SK-N-SH (cell line): ENCODE results near the gene NAA20. TPM values are rescaled to one million over a fixed set of nuclear protein-coding genes. Genes with fewer than 3 reads are reported as not detected.

Experiments used
- CTCF ChIA-PET: fragments of 300-600, 350-600 bp; formaldehyde crosslinking; extraction: SDS; loops from one replicate; lab custom pipeline; 2021; lab: Yijun Ruan, JAX
- POLR2A ChIA-PET: fragments of 350-600 bp; sonication (Branson Sonifier 250); formaldehyde crosslinking; extraction: SDS; loops from one replicate; lab custom pipeline; 2020; ENCODE audit warnings: antibody characterized with exemption, inconsistent platforms; lab: Yijun Ruan, JAX
- DNase-seq: peaks from one replicate; pipeline ENCODE4 v3.0.0; 2012
- H2AFZ ChIP-seq: fragments of 200-600 bp; sonication (generic); 2 replicates; pipeline ENCODE4 v1.8.1; 2016; ENCODE audit warnings: antibody characterized with exemption, mild to moderate bottlenecking, low read depth
- H3F3A ChIP-seq: fragments of 200-600 bp; sonication (generic); replicated peaks from 2 replicates; pipeline ENCODE3; 2016; ENCODE audit warnings: antibody characterized with exemption, mild to moderate bottlenecking; ENCODE audit not compliant: insufficient read depth
- H3K27ac ChIP-seq, 2 experiments: fragments of 200-500 bp in 1 of 2; fragments of 200-600 bp in 1 of 2; sonication (Bioruptor generic) in 1 of 2; sonication (generic), shearing (Covaris generic) in 1 of 2; 2 replicates each; pipeline versions ENCODE4 v1.5.1 to v1.6.1; 2014 to 2016; ENCODE audit warnings: low read depth in 2 of 2, inconsistent platforms in 1 of 2, low read length in 1 of 2, mild to moderate bottlenecking in 1 of 2, mixed read lengths in 1 of 2
- H3K27me3 ChIP-seq: fragments of 200-600 bp; sonication (generic), shearing (Covaris generic); 2 replicates; pipeline ENCODE4 v1.6.1; 2016; ENCODE audit warnings: mixed run types; ENCODE audit not compliant: insufficient read depth
- H3K36me3 ChIP-seq, 2 experiments: fragments of 200-500 bp in 1 of 2; fragments of 200-600 bp in 1 of 2; sonication (Bioruptor generic) in 1 of 2; sonication (generic) in 1 of 2; replicated peaks in 1 of 2; 2 replicates each; pipeline versions ENCODE3 to v1.5.1; 2014 to 2016; ENCODE audit warnings: low read length in 1 of 2, mild to moderate bottlenecking in 1 of 2; ENCODE audit not compliant: insufficient read depth in 2 of 2, control insufficient read depth in 1 of 2
- H3K4me1 ChIP-seq, 2 experiments: fragments of 200-500 bp in 1 of 2; fragments of 200-600 bp in 1 of 2; sonication (Bioruptor generic) in 1 of 2; sonication (generic), shearing (Covaris generic) in 1 of 2; 2 replicates each; pipeline versions ENCODE4 v1.5.1 to v1.6.1; 2014 to 2016; ENCODE audit warnings: low read depth in 1 of 2, low read length in 1 of 2, mixed run types in 1 of 2; ENCODE audit not compliant: insufficient read depth in 2 of 2, control insufficient read depth in 1 of 2
- H3K4me2 ChIP-seq: fragments of 200-600 bp; sonication (generic), shearing (Covaris generic); 2 replicates; pipeline ENCODE4 v1.6.1; 2017; ENCODE audit warnings: mixed run types
- H3K4me3 ChIP-seq, 2 experiments: fragments of 200-500 bp in 1 of 2; fragments of 200-600 bp in 1 of 2; sonication (Bioruptor generic) in 1 of 2; sonication (generic), shearing (Covaris generic) in 1 of 2; 2 replicates each; pipeline versions ENCODE4 v1.5.1 to v1.8.1; 2014 to 2016; ENCODE audit warnings: low read depth in 2 of 2, inconsistent platforms in 1 of 2, low read length in 1 of 2, mild to moderate bottlenecking in 1 of 2, mixed read lengths in 1 of 2, moderate library complexity in 1 of 2
- H3K79me2 ChIP-seq: fragments of 200-600 bp; sonication (generic); 2 replicates; pipeline ENCODE4 v1.8.1; 2017; ENCODE audit warnings: mild to moderate bottlenecking; ENCODE audit not compliant: insufficient read depth
- H3K9ac ChIP-seq: fragments of 200-600 bp; sonication (generic); 2 replicates; pipeline ENCODE4 v1.6.1; 2017; ENCODE audit warnings: mixed run types
- H3K9me2 ChIP-seq: fragments of 200-600 bp; sonication (generic); 2 replicates; pipeline ENCODE4 v1.6.1; 2017; ENCODE audit warnings: mixed run types
- H3K9me3 ChIP-seq: fragments of 200-600 bp; sonication (generic); 2 replicates; pipeline ENCODE4 v1.6.1; 2017; ENCODE audit warnings: mixed run types, mild to moderate bottlenecking, moderate library complexity
- H4K20me1 ChIP-seq: fragments of 200-600 bp; sonication (generic); 2 replicates; pipeline ENCODE4 v1.6.1; 2017; ENCODE audit warnings: mild to moderate bottlenecking, mixed run types; ENCODE audit not compliant: insufficient read depth
- CHD2 ChIP-seq: fragments of 150-350 bp; IDR thresholded peaks from 2 replicates; pipeline ENCODE4 v1.6.1; 2018; ENCODE audit warnings: low read length; ENCODE audit not compliant: partially characterized antibody
- EP300 ChIP-seq, 2 experiments: IDR thresholded peaks; 2 replicates each; pipeline versions ENCODE4 v1.4.0 to v1.6.1; 2012; ENCODE audit warnings: borderline replicate concordance in 1 of 2, low read depth in 1 of 2, low read length in 1 of 2
- FOXM1 ChIP-seq: IDR thresholded peaks from 2 replicates; pipeline ENCODE4 v1.4.0; 2012; ENCODE audit warnings: low read depth, mild to moderate bottlenecking
- MAX ChIP-seq: IDR thresholded peaks from 2 replicates; pipeline ENCODE4 v1.4.0; 2012; ENCODE audit warnings: low read depth
- MXI1 ChIP-seq: IDR thresholded peaks from 2 replicates; pipeline ENCODE4 v1.6.1; 2012; ENCODE audit warnings: mild to moderate bottlenecking, low read depth, low read length, improper control_type of control experiment
- NRF1 ChIP-seq: IDR thresholded peaks from 2 replicates; pipeline ENCODE4 v1.6.1; 2012; ENCODE audit warnings: low read depth, mild to moderate bottlenecking, low read length
- POLR2AphosphoS5 ChIP-seq: IDR thresholded peaks from 2 replicates; pipeline ENCODE4 v1.6.1; 2012; ENCODE audit warnings: low read depth, low read length
- RAD21 ChIP-seq: IDR thresholded peaks from 2 replicates; pipeline ENCODE4 v1.6.1; 2012; ENCODE audit warnings: mild to moderate bottlenecking, low read length
- RXRA ChIP-seq: IDR thresholded peaks from 2 replicates; pipeline ENCODE4 v1.4.0; 2012; ENCODE audit warnings: low read depth, mild to moderate bottlenecking, borderline replicate concordance
- SIN3A ChIP-seq: IDR thresholded peaks from 2 replicates; pipeline ENCODE4 v1.6.1; 2012; ENCODE audit warnings: low read depth, mild to moderate bottlenecking, low read length, moderate library complexity, borderline replicate concordance
- SMC3 ChIP-seq: IDR thresholded peaks from 2 replicates; pipeline ENCODE4 v1.6.1; 2012; ENCODE audit warnings: low read depth, low read length, improper control_type of control experiment
- TAF1 ChIP-seq: IDR thresholded peaks from 2 replicates; pipeline ENCODE4 v1.6.1; 2012; ENCODE audit warnings: low read depth, mild to moderate bottlenecking, low read length, moderate library complexity, borderline replicate concordance
- TCF12 ChIP-seq: IDR thresholded peaks from 2 replicates; pipeline ENCODE4 v1.4.0; 2012
- WGBS: methylation state at CpG from one replicate; pipeline ENCODE4 v1.1.6; 2017; ENCODE audit warnings: low lambda C conversion rate; 5-methylcytosine and 5-hydroxymethylcytosine counted together
- polyA plus RNA-seq, 3 experiments: library from polyadenylated mRNA; depleted of rRNA; stranded (reverse); fragments of >200 nt; gene quantifications; 2 replicates each; pipeline ENCODE4 v1.2.3, GENCODE V29; 2012
- TF ChIP-seq, protein P1 (sequence below): fragments of 150-350 bp; IDR thresholded peaks from 2 replicates; pipeline ENCODE4 v1.6.1; 2016; ENCODE audit warnings: mild to moderate bottlenecking, low read depth, low read length
- TF ChIP-seq, protein P2 (sequence below): IDR thresholded peaks from 2 replicates; pipeline ENCODE4; 2012
- TF ChIP-seq, protein P3 (sequence below): IDR thresholded peaks from 2 replicates; pipeline ENCODE4 v1.4.0; 2012; ENCODE audit warnings: low read depth, borderline replicate concordance

Gene NAA20
- polyA plus RNA-seq, 1 of the 3 experiments (the other 2 are of a cell fraction) = 85.0 TPM

DNA sequence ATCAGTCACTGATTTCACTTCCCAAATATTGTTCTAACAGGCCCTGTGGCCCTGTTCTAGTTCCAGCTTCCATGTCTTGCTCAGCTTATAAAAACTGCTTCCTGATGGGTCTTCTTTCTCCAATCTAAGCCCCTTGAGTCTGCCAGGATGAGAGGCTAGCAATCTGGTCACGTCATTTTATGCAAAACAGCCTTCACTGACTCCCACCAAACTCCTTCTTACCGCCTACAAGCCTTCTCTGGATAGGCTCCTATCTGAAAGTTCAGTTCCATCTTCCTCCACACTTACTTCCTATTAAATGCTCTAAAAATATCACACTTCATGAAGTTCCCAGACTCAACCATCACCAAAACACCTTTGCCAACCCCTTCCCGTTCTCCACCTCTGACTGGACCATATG, 19.6 kb downstream of the NAA20 start:
- Histone ChIP-seq H3K9me3 (no peaks in the 10 kb centered on the region), H3K9ac (no peak overlapping the region), H3K27ac (no peak overlapping the region), H3K36me3 (peaks cover 77 to 94% of the 10 kb centered on the region in 2 experiments), H3K9me2 (no peaks in the 10 kb centered on the region), H3K4me3 (no peak overlapping the region), H4K20me1 (no peaks in the 10 kb centered on the region; the same call in 1 of the 2 replicates), H3K27me3 (no peaks in the 10 kb centered on the region), H3K4me1 (peaks cover 0 to 4% of the 10 kb centered on the region in 2 experiments; a peak in 3 of 4 replicates), H3K79me2 (peaks cover 2% of the 10 kb centered on the region; the same call in 1 of the 2 replicates), H3K4me2 (no peak overlapping the region), H3F3A (peaks cover 40% of the 10 kb centered on the region), H2AFZ (no peak overlapping the region)
- POLR2A ChIA-PET = no interaction called here
- CTCF ChIA-PET = interaction anchor here (1.4 kb wide), 1 partner anchor 42 kb away, joined by 3 read pairs; no protein-coding TSS in a partner anchor
- DNase-seq = no peak
- TF ChIP-seq, protein P1, sequence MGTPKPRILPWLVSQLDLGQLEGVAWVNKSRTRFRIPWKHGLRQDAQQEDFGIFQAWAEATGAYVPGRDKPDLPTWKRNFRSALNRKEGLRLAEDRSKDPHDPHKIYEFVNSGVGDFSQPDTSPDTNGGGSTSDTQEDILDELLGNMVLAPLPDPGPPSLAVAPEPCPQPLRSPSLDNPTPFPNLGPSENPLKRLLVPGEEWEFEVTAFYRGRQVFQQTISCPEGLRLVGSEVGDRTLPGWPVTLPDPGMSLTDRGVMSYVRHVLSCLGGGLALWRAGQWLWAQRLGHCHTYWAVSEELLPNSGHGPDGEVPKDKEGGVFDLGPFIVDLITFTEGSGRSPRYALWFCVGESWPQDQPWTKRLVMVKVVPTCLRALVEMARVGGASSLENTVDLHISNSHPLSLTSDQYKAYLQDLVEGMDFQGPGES = no peak
- TF ChIP-seq POLR2AphosphoS5 = peak; percentile 8; the same call in 1 of the 2 replicates
- 97% methylated on average over 3 of the region's 3 CpGs for WGBS

DNA sequence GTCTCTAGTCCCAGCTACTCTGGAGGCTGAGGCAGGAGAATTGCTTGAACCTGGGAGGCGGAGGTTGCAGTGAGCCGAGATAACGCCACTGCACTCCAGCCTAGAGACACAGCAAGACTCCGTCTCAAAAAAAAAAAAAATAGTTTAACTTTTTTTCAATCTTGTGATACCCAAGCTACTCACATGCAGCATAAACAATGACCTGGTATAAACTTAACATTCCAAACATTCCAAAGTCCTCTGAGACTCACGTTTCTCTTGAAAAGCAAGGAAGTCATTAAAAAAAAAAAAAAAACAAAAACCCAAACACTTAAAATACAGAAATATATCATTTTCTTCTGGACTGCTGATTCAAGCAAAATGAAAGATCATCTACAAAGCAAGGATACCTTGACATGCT, 20.8 kb downstream of the NAA20 start:
- H3K4me2 ChIP-seq = no peak overlapping the region
- H3F3A ChIP-seq = peaks cover 37% of the 10 kb centered on the region
- no peak overlapping the region for H3K4me3 ChIP-seq
- TF ChIP-seq POLR2AphosphoS5 (no peak), RXRA (no peak), SMC3 (no peak)
- TF ChIP-seq, protein P2, sequence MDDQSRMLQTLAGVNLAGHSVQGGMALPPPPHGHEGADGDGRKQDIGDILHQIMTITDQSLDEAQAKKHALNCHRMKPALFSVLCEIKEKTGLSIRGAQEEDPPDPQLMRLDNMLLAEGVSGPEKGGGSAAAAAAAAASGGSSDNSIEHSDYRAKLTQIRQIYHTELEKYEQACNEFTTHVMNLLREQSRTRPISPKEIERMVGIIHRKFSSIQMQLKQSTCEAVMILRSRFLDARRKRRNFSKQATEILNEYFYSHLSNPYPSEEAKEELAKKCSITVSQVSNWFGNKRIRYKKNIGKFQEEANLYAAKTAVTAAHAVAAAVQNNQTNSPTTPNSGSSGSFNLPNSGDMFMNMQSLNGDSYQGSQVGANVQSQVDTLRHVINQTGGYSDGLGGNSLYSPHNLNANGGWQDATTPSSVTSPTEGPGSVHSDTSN = no peak
- TF ChIP-seq, all 33 proteins: peak for 0
- Histone ChIP-seq H3K36me3 (peaks cover 76 to 94% of the 10 kb centered on the region in 2 experiments), H3K27me3 (no peaks in the 10 kb centered on the region), H2AFZ (no peak overlapping the region), H4K20me1 (no peaks in the 10 kb centered on the region; the same call in 1 of the 2 replicates), H3K4me1 (peaks cover 0 to 4% of the 10 kb centered on the region in 2 experiments; a peak in 3 of 4 replicates), H3K79me2 (no peaks in the 10 kb centered on the region; the same call in 1 of the 2 replicates), H3K9me3 (no peaks in the 10 kb centered on the region), H3K27ac (peak overlapping the region in 1 of 2 experiments; percentile 38; a peak in 2 of 4 replicates), H3K9me2 (no peaks in the 10 kb centered on the region), H3K9ac (no peak overlapping the region)
- WGBS = 69% methylated on average over 5 of the region's 5 CpGs
- no peak for DNase-seq
- CTCF ChIA-PET = interaction anchor here (1.6 kb wide), 1 partner anchor 21 kb away, joined by 5 read pairs; the partner anchor contains the start of gene NAA20
- POLR2A ChIA-PET = interaction anchor here (0.7 kb wide), 1 partner anchor 11 kb away, joined by 3 read pairs; no protein-coding TSS in a partner anchor

- Histone ChIP-seq H3K27ac (peak overlapping the region in 1 of 2 experiments; percentile 38; a peak in 2 of 4 replicates), H2AFZ (no peak overlapping the region), H3K4me2 (no peak overlapping the region)
- no peak for TF ChIP-seq MXI1
- TF ChIP-seq RAD21 = no peak
- TF ChIP-seq, protein P3, sequence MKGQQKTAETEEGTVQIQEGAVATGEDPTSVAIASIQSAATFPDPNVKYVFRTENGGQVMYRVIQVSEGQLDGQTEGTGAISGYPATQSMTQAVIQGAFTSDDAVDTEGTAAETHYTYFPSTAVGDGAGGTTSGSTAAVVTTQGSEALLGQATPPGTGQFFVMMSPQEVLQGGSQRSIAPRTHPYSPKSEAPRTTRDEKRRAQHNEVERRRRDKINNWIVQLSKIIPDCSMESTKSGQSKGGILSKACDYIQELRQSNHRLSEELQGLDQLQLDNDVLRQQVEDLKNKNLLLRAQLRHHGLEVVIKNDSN = no peak
- TF ChIP-seq TCF12 = no peak
- TF ChIP-seq NRF1 = no peak
- TF ChIP-seq TAF1 = no peak
- no peak for TF ChIP-seq SIN3A
- TF ChIP-seq CHD2 = no peak
- no peak for TF ChIP-seq SMC3
- no peak for TF ChIP-seq MAX
- TF ChIP-seq POLR2AphosphoS5 = no peak
- TF ChIP-seq FOXM1 = no peak
- TF ChIP-seq EP300 (IDR thresholded peaks at IDR 0.05; ENCODE audit: borderline replicate concordance in 1 of 2, low read depth in 1 of 2, low read length in 1 of 2) = no peak
- TF ChIP-seq, all 33 proteins: peak for 0
- H3K9me3 ChIP-seq = no peaks in the 10 kb centered on the region
- CTCF ChIA-PET = interaction anchor here (0.7 to 1.6 kb wide), 2 partner anchors 21 to 38 kb away, joined by 3 to 5 read pairs; partner anchors contain the start of gene NAA20
- H3K36me3 ChIP-seq = peaks cover 74 to 95% of the 10 kb centered on the region in 2 experiments
- WGBS = 95% methylated on average over 6 of the region's 6 CpGs
- peaks cover 36% of the 10 kb centered on the region for H3F3A ChIP-seq
- POLR2A ChIA-PET = interaction anchor here (3.2 kb wide), 1 partner anchor 14 kb away, joined by 10 read pairs; the partner anchor contains the start of genes CFAP61 and CRNKL1
- H3K9me2 ChIP-seq = no peaks in the 10 kb centered on the region
- H3K27me3 ChIP-seq = no peaks in the 10 kb centered on the region
- DNase-seq = no peak
- peaks cover 0 to 4% of the 10 kb centered on the region in 2 experiments; a peak in 3 of 4 replicates for H3K4me1 ChIP-seq
- no peaks in the 10 kb centered on the region for H3K79me2 ChIP-seq
- H3K4me3 ChIP-seq = no peak overlapping the region
- no peaks in the 10 kb centered on the region; the same call in 1 of the 2 replicates for H4K20me1 ChIP-seq
- H3K9ac ChIP-seq = no peak overlapping the region
Observed at GRCh38 chr20:20038586-20038985, 21.4 kb downstream of the NAA20 start.
